ENCODE measurements around the gene CCBE1.

GRCh38 chr18:59467497-59467896 is 229.7 kb downstream of the CCBE1 start:
- TF ChIP-seq CTCF (conservative IDR thresholded peaks at IDR 0.05 in 1 of 2, IDR thresholded peaks at IDR 0.05 in 1 of 2; ENCODE audit: low read depth in 1 of 2, low read length in 2 of 2) (no peak), EZH2 (IDR thresholded peaks at IDR 0.05; ENCODE audit: low read length, missing control alignments) (no peak)
